K562 (cell line): ENCODE data around the gene STK36. TPM values are rescaled to one million over a fixed set of nuclear protein-coding genes. Genes with fewer than 3 reads are reported as not detected.
A peak's percentile ranks its signal among the peaks of the same experiment; 100 is the strongest.

Experiments
- ATAC-seq: fragments of 200-7000 bp; cut with Tn5 transposase; 3 replicates; pipeline ENCODE4 v1.9.1; 2020; ENCODE audit warnings: moderate library complexity
- BruUV-seq: library from RNA; stranded (reverse); fragments of 400-500 nt; replicated peaks from 2 replicates; lab custom pipeline; 2021; lab: Mats Ljungman, UMichigan
- CTCF ChIA-PET: fragments of 300-600 bp; formaldehyde crosslinking; extraction: SDS; loops from one replicate; lab custom pipeline; 2021; ENCODE audit warnings: low intra/inter-chr PET ratio; lab: Yijun Ruan, JAX
- POLR2A ChIA-PET: fragments of 300-600, 350-650 bp; sonication (Branson Sonifier 250); formaldehyde crosslinking; extraction: SDS; loops from one replicate; lab custom pipeline; 2021; ENCODE audit warnings: antibody characterized with exemption, inconsistent platforms; lab: Yijun Ruan, JAX
- DNase-seq, 4 experiments: peaks; one replicate each; pipeline versions ENCODE4 v3.0.0 to v3.0.0-alpha.2; 2011 to 2018; ENCODE audit warnings: low spot score in 3 of 4, mixed read lengths in 3 of 4; ENCODE audit errors: extremely low read depth in 1 of 4
- FAIRE-seq: peaks from 2 replicates; lab custom pipeline; 2011; peaks lifted over from hg19 to GRCh38; lab: Jason Lieb, UNC
- H2AFZ ChIP-seq: 2 replicates; pipeline ENCODE4 v1.6.0; 2011; ENCODE audit warnings: low read depth, low read length, control low read depth, inconsistent platforms
- H3K27ac ChIP-seq: fragments of 200-600 bp; 3 replicates; pipeline ENCODE4 v1.8.0; 2011; ENCODE audit warnings: low read depth, mild to moderate bottlenecking, control low read depth, inconsistent platforms, low read length, moderate library complexity, mixed read lengths; ENCODE audit errors: extremely low read depth
- H3K27me3 ChIP-seq, 2 experiments: fragments of 300-600 bp in 1 of 2; 2 replicates in 1 of 2; 3 replicates in 1 of 2; pipeline versions ENCODE4 v1.6.0 to v1.8.0; 2011; ENCODE audit warnings: inconsistent platforms in 2 of 2, low read length in 2 of 2, mild to moderate bottlenecking in 1 of 2, mixed read lengths in 1 of 2, moderate library complexity in 1 of 2; ENCODE audit not compliant: control insufficient read depth in 2 of 2, insufficient read depth in 2 of 2
- H3K36me3 ChIP-seq: fragments of 300-600 bp; 3 replicates; pipeline ENCODE4 v1.8.0; 2011; ENCODE audit warnings: mild to moderate bottlenecking, low read length, inconsistent platforms; ENCODE audit not compliant: control insufficient read depth, insufficient read depth
- H3K4me1 ChIP-seq, 2 experiments: fragments of 200-600 bp in 1 of 2; replicated peaks in 1 of 2; 2 replicates in 1 of 2; 3 replicates in 1 of 2; pipeline versions ENCODE4 v1.5.1 to v1.8.0; 2011; ENCODE audit warnings: inconsistent platforms in 2 of 2, low read length in 2 of 2, mild to moderate bottlenecking in 1 of 2, mixed read lengths in 1 of 2, moderate library complexity in 1 of 2; ENCODE audit not compliant: control insufficient read depth in 2 of 2, insufficient read depth in 2 of 2
- H3K4me2 ChIP-seq: 2 replicates; pipeline ENCODE4 v1.6.1; 2011; ENCODE audit warnings: low read length, control low read depth, inconsistent platforms, mixed read lengths; ENCODE audit not compliant: insufficient read depth
- H3K4me3 ChIP-seq: fragments of 200-600 bp; sonication (generic), shearing (Covaris generic); 2 replicates; pipeline ENCODE4 v1.5.1; 2016; ENCODE audit warnings: control low read depth, inconsistent platforms
- H3K79me2 ChIP-seq: fragments of 200-600 bp; 3 replicates; pipeline ENCODE4 v1.8.0; 2011; ENCODE audit warnings: low read length, inconsistent platforms; ENCODE audit not compliant: control insufficient read depth, insufficient read depth
- H3K9ac ChIP-seq, 2 experiments: 2 replicates each; pipeline versions ENCODE4 v1.6.0 to v1.6.1; 2011; ENCODE audit warnings: low read depth in 2 of 2, low read length in 2 of 2, control low read depth in 1 of 2, inconsistent platforms in 1 of 2, mild to moderate bottlenecking in 1 of 2, mixed read lengths in 1 of 2; ENCODE audit not compliant: insufficient read depth in 1 of 2
- H3K9me1 ChIP-seq: one replicate; pipeline ENCODE4 v1.6.0; 2011; ENCODE audit warnings: inconsistent platforms, mild to moderate bottlenecking, low read length, moderate library complexity; ENCODE audit not compliant: control insufficient read depth, insufficient read depth
- H3K9me3 ChIP-seq: replicated peaks from 2 replicates; pipeline ENCODE4 v1.5.1; 2011; ENCODE audit warnings: low read depth, low read length, inconsistent platforms; ENCODE audit not compliant: control insufficient read depth, insufficient read depth
- H4K20me1 ChIP-seq: replicated peaks from 2 replicates; pipeline ENCODE4 v1.6.1; 2011; ENCODE audit warnings: low read length, inconsistent platforms, mixed read lengths; ENCODE audit not compliant: control insufficient read depth, insufficient read depth
- ESRRA ChIP-seq: fragments of 450-650 bp; IDR thresholded peaks from 2 replicates; pipeline ENCODE4 v1.6.1; 2014; ENCODE audit warnings: low read depth, mild to moderate bottlenecking, moderate library complexity, borderline replicate concordance
- HNRNPH1 ChIP-seq: fragments of 200-400 bp; formaldehyde crosslinking; optimal IDR thresholded peaks from 2 replicates; pipeline ENCODE3; 2017; ENCODE audit warnings: low read depth, mild to moderate bottlenecking, low read length, moderate library complexity
- MBD2 ChIP-seq: sonication (generic); IDR thresholded peaks from 2 replicates; pipeline ENCODE4 v1.6.1; 2016; ENCODE audit warnings: low read depth, borderline replicate concordance
- TBP ChIP-seq: optimal IDR thresholded peaks from 2 replicates; pipeline ENCODE3; 2011; ENCODE audit warnings: low read depth, low read length, improper control_type of control experiment
- TSC22D4 ChIP-seq: fragments of 450-650 bp; IDR thresholded peaks from 2 replicates; pipeline ENCODE4 v1.6.1; 2016; ENCODE audit warnings: missing genetic modification characterization, missing biosample characterization, control low read depth
- ZNF133 ChIP-seq: fragments of 250-450 bp; sonication (Bioruptor Pico); IDR thresholded peaks from 2 replicates; pipeline ENCODE4 v1.4.0; 2020; ENCODE audit warnings: mild to moderate bottlenecking
- ZNF134 ChIP-seq: fragments of 250-450 bp; sonication (Bioruptor Pico); conservative IDR thresholded peaks from 2 replicates; pipeline ENCODE4 v1.4.0; 2020
- ZNF764 ChIP-seq: fragments of 250-450 bp; sonication (Bioruptor Pico); IDR thresholded peaks from 2 replicates; pipeline ENCODE4 v1.4.0; 2020; ENCODE audit warnings: low read depth, mild to moderate bottlenecking, moderate library complexity
- WGBS: fragments of 100-300 bp; shearing (Covaris generic); methylation state at CpG from one replicate; pipeline ENCODE4 v1.1.6; 2016; ENCODE audit warnings: low coverage, mixed read lengths; ENCODE audit not compliant: insufficient coverage; ENCODE audit errors: missing lambda C conversion rate; 5-methylcytosine and 5-hydroxymethylcytosine counted together
- in situ Hi-C: fragments of 300-500 bp; cut with MboI; formaldehyde crosslinking; loops from 4 replicates; pipeline ENCODE4 v1.15.0; 2018; ENCODE audit warnings: inconsistent platforms, mixed read lengths
- intact Hi-C: fragments of 100-400 bp; cut with micrococcal nuclease; formaldehyde crosslinking; loops from 2 replicates; pipeline ENCODE4 v1.14.2; 2022
- polyA plus RNA-seq, 8 experiments: library from polyadenylated mRNA; depleted of rRNA in 4 of 8; stranded (reverse) in 5 of 8; unstranded in 3 of 8; fragments of >200 nt; fragmentation: Nextera tagmentation in 2 of 8; fragmentation: Illumina TruSeq in 1 of 8; extraction: Ambion mirVana in 2 of 8; extraction: Trizol in 1 of 8; gene quantifications; 2 replicates each; pipeline versions ENCODE4 v1.2.1 to v1.2.3, GENCODE V29; 2011 to 2014; ENCODE audit warnings: inconsistent platforms in 1 of 8, missing spikeins in 1 of 8
- total RNA-seq, 7 experiments: library from RNA; depleted of rRNA in 6 of 7; stranded (reverse); fragments of >200 nt in 6 of 7; fragmentation: Illumina TruSeq in 2 of 7; extraction: Trizol in 2 of 7; gene quantifications; 2 replicates each; pipeline versions ENCODE4 v1.2.1 to v1.2.3, GENCODE V29; 2011 to 2021; ENCODE audit warnings: low replicate concordance in 1 of 7
- TF ChIP-seq, protein P1 (sequence below): fragments of 250-450 bp; sonication (Bioruptor Pico); IDR thresholded peaks from 2 replicates; pipeline ENCODE4 v1.4.0; 2020

Gene STK36
- total and polyA plus RNA-seq, 9 of the 15 experiments (the other 6 are each of a cell fraction or from before 2014, with no cell fraction given) = 3.5 to 12.4 (median 6.7) TPM

DNA sequence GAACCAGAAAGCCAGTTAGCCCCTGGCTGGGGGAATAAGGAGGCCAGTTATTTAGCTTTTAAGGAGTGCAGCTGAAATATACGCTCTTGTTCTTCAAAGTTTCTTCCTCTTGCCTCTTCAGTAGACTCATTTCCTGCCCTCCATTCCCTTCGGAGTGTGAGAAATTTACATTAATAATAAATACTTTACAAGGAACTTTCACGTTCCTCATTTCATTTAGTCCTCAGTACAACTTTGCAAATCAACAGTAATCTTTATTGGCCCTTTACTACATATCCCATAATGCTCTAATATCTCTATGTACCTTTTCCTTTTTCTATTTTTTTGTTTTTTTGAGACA lies 48.5 kb upstream of the STK36 start:
- H3K4me2 ChIP-seq = no peak overlapping the region
- no peaks in the 10 kb centered on the region for H3K79me2 ChIP-seq
- CTCF ChIA-PET = interaction anchor here (1.1 kb wide), 1 partner anchor 210 kb away, joined by 3 read pairs; no protein-coding TSS in a partner anchor
- in situ Hi-C loops (no loop called here), intact Hi-C loops (no loop called here)
- H2AFZ ChIP-seq = peak overlapping the region; percentile 74; the same call in 1 of the 2 replicates
- BruUV-seq = no TSS peak
- POLR2A ChIA-PET = no interaction called here
- FAIRE-seq (no peak), ATAC-seq (no peak), DNase-seq (no peak)
- H3K4me1 ChIP-seq = no peaks in the 10 kb centered on the region; a peak in 1 of 5 replicates
- no peaks in the 10 kb centered on the region for H3K36me3 ChIP-seq
- no peak overlapping the region for H3K9ac ChIP-seq
- H4K20me1 ChIP-seq = no peaks in the 10 kb centered on the region
- H3K27ac ChIP-seq = no peak overlapping the region
- no peaks in the 10 kb centered on the region for H3K27me3 ChIP-seq
- H3K9me1 ChIP-seq = no peaks in the 10 kb centered on the region
- H3K9me3 ChIP-seq = no peaks in the 10 kb centered on the region
- no peak overlapping the region for H3K4me3 ChIP-seq
- WGBS = 24% methylated on average over 3 of the region's 3 CpGs
- TF ChIP-seq, protein P1, sequence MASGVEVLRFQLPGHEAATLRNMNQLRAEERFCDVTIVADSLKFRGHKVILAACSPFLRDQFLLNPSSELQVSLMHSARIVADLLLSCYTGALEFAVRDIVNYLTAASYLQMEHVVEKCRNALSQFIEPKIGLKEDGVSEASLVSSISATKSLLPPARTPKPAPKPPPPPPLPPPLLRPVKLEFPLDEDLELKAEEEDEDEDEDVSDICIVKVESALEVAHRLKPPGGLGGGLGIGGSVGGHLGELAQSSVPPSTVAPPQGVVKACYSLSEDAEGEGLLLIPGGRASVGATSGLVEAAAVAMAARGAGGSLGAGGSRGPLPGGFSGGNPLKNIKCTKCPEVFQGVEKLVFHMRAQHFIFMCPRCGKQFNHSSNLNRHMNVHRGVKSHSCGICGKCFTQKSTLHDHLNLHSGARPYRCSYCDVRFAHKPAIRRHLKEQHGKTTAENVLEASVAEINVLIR (CRISPR knock-in tag) = no peak
- TF ChIP-seq ESRRA = no peak

- H3K4me1 ChIP-seq = no peaks in the 10 kb centered on the region; a peak in 1 of 5 replicates
- BruUV-seq = no TSS peak
- no peak for DNase-seq
- 11% methylated on average over 3 of the region's 4 CpGs for WGBS
- no peak for ATAC-seq
- H3K4me2 ChIP-seq = no peak overlapping the region
- H3K9me3 ChIP-seq = no peaks in the 10 kb centered on the region
- no peak for FAIRE-seq
- no peaks in the 10 kb centered on the region for H3K79me2 ChIP-seq
- POLR2A ChIA-PET = interaction anchor here (0.6 kb wide), 1 partner anchor 8 kb away, joined by 3 read pairs; no protein-coding TSS in a partner anchor
- no peaks in the 10 kb centered on the region for H4K20me1 ChIP-seq
- no peaks in the 10 kb centered on the region for H3K36me3 ChIP-seq
- H3K9me1 ChIP-seq = no peaks in the 10 kb centered on the region
- H3K27ac ChIP-seq = no peak overlapping the region
- peaks cover 0 to 6% of the 10 kb centered on the region in 2 experiments; a peak in 1 of 5 replicates for H3K27me3 ChIP-seq
- no peak overlapping the region for H3K4me3 ChIP-seq
- TF ChIP-seq ZNF133 (CRISPR knock-in tag) (no peak), ZNF764 (CRISPR knock-in tag) (no peak), MBD2 (no peak), ZNF134 (CRISPR knock-in tag) (no peak), TSC22D4 (no peak), HNRNPH1 (no peak), TBP (peak; percentile 51)
- no peak overlapping the region for H2AFZ ChIP-seq
- H3K9ac ChIP-seq = no peak overlapping the region
- in situ Hi-C loops = no loop called here
- CTCF ChIA-PET = no interaction called here
- intact Hi-C loops = no loop called here
Observed at GRCh38 chr2:218626369-218626768, 45.5 kb upstream of the STK36 start.
